CD14-positive monocyte (primary cell): ENCODE data around the gene HMCN2. TPM values are rescaled to one million over a fixed set of nuclear protein-coding genes. Genes with fewer than 3 reads are reported as not detected.

Experiments
- DNase-seq, 3 donors: peaks; one replicate each; pipeline ENCODE4 v3.0.0-alpha.2; 2011 to 2022
- H2AFZ ChIP-seq: 2 replicates; pipeline ENCODE4 v1.6.0; 2012; ENCODE audit warnings: mild to moderate bottlenecking, low read depth, low read length, inconsistent platforms; ENCODE audit not compliant: insufficient read depth, poor library complexity, severe bottlenecking
- H3K27ac ChIP-seq, 2 donors: 1 replicate in 1 of 2; 2 replicates in 1 of 2; pipeline ENCODE4 v1.5.1; 2012 to 2013; ENCODE audit warnings: low read length in 2 of 2, control low read depth in 1 of 2, inconsistent platforms in 1 of 2, low read depth in 1 of 2, mild to moderate bottlenecking in 1 of 2
- H3K27me3 ChIP-seq, 2 donors: one replicate each; pipeline versions ENCODE4 v1.6.0 to v1.6.1; 2011 to 2013; ENCODE audit warnings: low read length in 2 of 2; ENCODE audit not compliant: control insufficient read depth in 2 of 2, insufficient read depth in 2 of 2
- H3K36me3 ChIP-seq, 2 donors: replicated peaks in 1 of 2; 1 replicate in 1 of 2; 2 replicates in 1 of 2; pipeline versions ENCODE4 v1.5.1 to v1.6.1; 2012 to 2013; ENCODE audit warnings: low read length in 2 of 2, control low read depth in 1 of 2, inconsistent platforms in 1 of 2, mild to moderate bottlenecking in 1 of 2; ENCODE audit not compliant: insufficient read depth in 2 of 2, control insufficient read depth in 1 of 2
- H3K4me1 ChIP-seq, 2 donors: 1 replicate in 1 of 2; 2 replicates in 1 of 2; pipeline versions ENCODE4 v1.5.1 to v1.6.1; 2012 to 2013; ENCODE audit warnings: low read length in 2 of 2, control low read depth in 1 of 2, inconsistent platforms in 1 of 2, mild to moderate bottlenecking in 1 of 2, moderate library complexity in 1 of 2; ENCODE audit not compliant: insufficient read depth in 2 of 2, control insufficient read depth in 1 of 2
- H3K4me2 ChIP-seq: replicated peaks from 2 replicates; pipeline ENCODE3; 2012; ENCODE audit warnings: low read length, moderate library complexity, mild to moderate bottlenecking; ENCODE audit not compliant: poor library complexity, severe bottlenecking; ENCODE audit errors: extremely low read depth
- H3K4me3 ChIP-seq, 3 experiments: fragments of 200-600 bp in 1 of 3; sonication (generic) in 1 of 3; replicated peaks in 1 of 3; 1 replicate in 2 of 3; 2 replicates in 1 of 3; pipeline ENCODE4 v1.5.1; 2011 to 2013; ENCODE audit warnings: low read length in 3 of 3, mild to moderate bottlenecking in 3 of 3, control low read depth in 2 of 3, low read depth in 2 of 3, inconsistent platforms in 1 of 3, moderate library complexity in 1 of 3
- H3K79me2 ChIP-seq: 2 replicates; pipeline ENCODE4 v1.6.0; 2012; ENCODE audit warnings: mild to moderate bottlenecking, control low read depth, inconsistent platforms, low read length, moderate library complexity; ENCODE audit not compliant: insufficient read depth
- H3K9ac ChIP-seq: 2 replicates; pipeline ENCODE4 v1.6.0; 2017; ENCODE audit warnings: low read length, mild to moderate bottlenecking; ENCODE audit not compliant: insufficient read depth, poor library complexity, severe bottlenecking
- H3K9me3 ChIP-seq, 2 donors: replicated peaks in 1 of 2; 1 replicate in 1 of 2; 2 replicates in 1 of 2; pipeline versions ENCODE4 v1.5.1 to v1.6.1; 2012 to 2013; ENCODE audit warnings: low read length in 2 of 2, control low read depth in 1 of 2; ENCODE audit not compliant: control insufficient read depth in 1 of 2, insufficient read depth in 1 of 2
- H4K20me1 ChIP-seq: 2 replicates; pipeline ENCODE4 v1.6.0; 2012; ENCODE audit warnings: mild to moderate bottlenecking, low read length, control low read depth, moderate library complexity; ENCODE audit not compliant: insufficient read depth
- H3K27ac Mint-ChIP-seq, 7 donors: one replicate each; pipeline ENCODE4 v1.8.0; 2020; ENCODE audit warnings: mild to moderate bottlenecking in 7 of 7, mixed read lengths in 7 of 7, moderate library complexity in 6 of 7, inconsistent platforms in 2 of 7
- H3K27me3 Mint-ChIP-seq, 3 donors: one replicate each; pipeline ENCODE4 v1.8.0; 2021 to 2022; ENCODE audit warnings: low read depth in 3 of 3, mild to moderate bottlenecking in 3 of 3, mixed read lengths in 3 of 3, moderate library complexity in 3 of 3, inconsistent platforms in 1 of 3
- H3K36me3 Mint-ChIP-seq, 2 donors: one replicate each; pipeline ENCODE4 v1.8.0; 2020; ENCODE audit warnings: mixed read lengths in 2 of 2, inconsistent platforms in 1 of 2, mild to moderate bottlenecking in 1 of 2
- H3K4me1 Mint-ChIP-seq: one replicate; pipeline ENCODE4 v1.8.0; 2020; ENCODE audit warnings: mild to moderate bottlenecking, mixed read lengths
- H3K4me3 Mint-ChIP-seq, 2 donors: one replicate each; pipeline ENCODE4 v1.8.0; 2020; ENCODE audit warnings: mild to moderate bottlenecking in 2 of 2, mixed read lengths in 2 of 2, moderate library complexity in 1 of 2
- H3K9me3 Mint-ChIP-seq, 7 donors: one replicate each; pipeline ENCODE4 v1.8.0; 2020 to 2022; ENCODE audit warnings: mixed read lengths in 7 of 7, mild to moderate bottlenecking in 6 of 7, moderate library complexity in 6 of 7, inconsistent platforms in 2 of 7
- CTCF ChIP-seq: fragments of 200-600 bp; IDR thresholded peaks from one replicate; pipeline ENCODE4 v1.8.0; 2022; ENCODE audit warnings: antibody characterized with exemption, mild to moderate bottlenecking
- WGBS: methylation state at CpG from one replicate; pipeline ENCODE4 v1.1.5; 2013; ENCODE audit warnings: missing lambda C conversion rate; ENCODE audit not compliant: insufficient coverage; 5-methylcytosine and 5-hydroxymethylcytosine counted together
- intact Hi-C, 2 donors: fragments of 100-400 bp; cut with micrococcal nuclease; formaldehyde crosslinking; loops; one replicate each; pipeline versions ENCODE4 v1.15.0 to v1.15.1; 2023
- polyA plus RNA-seq, 3 donors: library from polyadenylated mRNA; depleted of rRNA in 1 of 3; unstranded in 2 of 3; stranded (reverse) in 1 of 3; fragments of 300-500 nt in 2 of 3; fragments of >200 nt in 1 of 3; fragmentation: Illumina TruSeq in 2 of 3; gene quantifications; 1 replicate in 2 of 3; 2 replicates in 1 of 3; pipeline ENCODE4 v1.2.3, GENCODE V29; 2012 to 2021

Gene HMCN2
- polyA plus RNA-seq, 3 donors = not detected

GRCh38 chr9:130266236-130267098 is 907 bp downstream of the HMCN2 start:
- Histone ChIP-seq H3K27me3 (peaks cover 27 to 61% of the 10 kb centered on the region in 2 donors), H3K4me2 (no peak overlapping the region), H2AFZ (no peak overlapping the region), H3K9me3 (peaks cover 0 to 22% of the 10 kb centered on the region in 2 donors), H3K9ac (no peak overlapping the region), H3K4me3 (no peak overlapping the region), H3K36me3 (no peaks in the 10 kb centered on the region), H3K27ac (no peak overlapping the region), H3K79me2 (no peaks in the 10 kb centered on the region), H4K20me1 (no peaks in the 10 kb centered on the region), H3K4me1 (peaks cover 15 to 21% of the 10 kb centered on the region in 2 donors)
- intact Hi-C loops = no loop called here
- TF ChIP-seq CTCF = no peak
- WGBS = 27% methylated on average over 39 of the region's 41 CpGs
- Mint-ChIP-seq H3K4me3 (peak overlapping the region in 1 of 2 donors; percentile 70), H3K4me1 (peaks cover 32% of the 10 kb centered on the region), H3K9me3 (peaks cover 0 to 13% (median 7%) of the 10 kb centered on the region in 7 donors), H3K36me3 (peaks cover 0 to 6% of the 10 kb centered on the region in 2 donors), H3K27ac (no peak overlapping the region), H3K27me3 (peaks cover 61 to 79% (median 64%) of the 10 kb centered on the region in 3 donors)
- no peak for DNase-seq

GRCh38 chr9:130267930-130268329 is 2.4 kb downstream of the HMCN2 start:
- no peaks in the 10 kb centered on the region for H3K79me2 ChIP-seq
- WGBS = 92% methylated on average over 5 of the region's 5 CpGs
- peaks cover 15 to 21% of the 10 kb centered on the region in 2 donors for H3K4me1 ChIP-seq
- DNase-seq = no peak
- Mint-ChIP-seq H3K9me3 (peaks cover 0 to 13% (median 7%) of the 10 kb centered on the region in 7 donors), H3K27me3 (peaks cover 46 to 70% (median 54%) of the 10 kb centered on the region in 3 donors), H3K36me3 (peaks cover 0 to 6% of the 10 kb centered on the region in 2 donors), H3K4me3 (peak overlapping the region in 1 of 2 donors; percentile 88), H3K4me1 (peaks cover 26% of the 10 kb centered on the region), H3K27ac (peak overlapping the region in 5 of 7 donors; percentile 25 to 86 (median 85))
- H4K20me1 ChIP-seq = no peaks in the 10 kb centered on the region
- H2AFZ ChIP-seq = peak overlapping the region; percentile 76
- H3K4me2 ChIP-seq = no peak overlapping the region
- peak overlapping the region in 1 of 2 donors; percentile 73 for H3K27ac ChIP-seq
- H3K4me3 ChIP-seq = no peak overlapping the region
- peaks cover 27 to 50% of the 10 kb centered on the region in 2 donors for H3K27me3 ChIP-seq
- intact Hi-C loops = no loop called here
- peak overlapping the region; percentile 19 for H3K9ac ChIP-seq
- TF ChIP-seq CTCF = no peak
- H3K36me3 ChIP-seq = no peaks in the 10 kb centered on the region
- peaks cover 0 to 18% of the 10 kb centered on the region in 2 donors for H3K9me3 ChIP-seq
